Calu3 (cell line): ENCODE measurements around the gene MACROD2. TPM values are rescaled to one million over a fixed set of nuclear protein-coding genes. Genes with fewer than 3 reads are reported as not detected.
"Not testable (repeated sequence)": the region's sequence is repeated elsewhere in the genome, so short reads cannot be mapped to it uniquely, and the experiment has no call there.

Experiments used
- BruUV-seq: library from RNA; stranded (reverse); fragments of 400-500 nt; replicated peaks from 2 replicates; lab custom pipeline; 2021; lab: Mats Ljungman, UMichigan
- CTCF ChIA-PET: fragments of 300-600 bp; sonication (Branson Sonifier 250); formaldehyde crosslinking; loops from one replicate; lab custom pipeline; 2022; ENCODE audit warnings: antibody characterized with exemption; lab: Charles Lee
- DNase-seq: peaks from one replicate; pipeline ENCODE4 v3.0.0; 2022
- H3K27ac Mint-ChIP-seq: one replicate; pipeline ENCODE4 v1.8.0; 2022; ENCODE audit warnings: mixed read lengths; ENCODE audit not compliant: unreplicated experiment
- H3K27me3 Mint-ChIP-seq: one replicate; pipeline ENCODE4 v1.8.0; 2022; ENCODE audit warnings: mixed read lengths; ENCODE audit not compliant: unreplicated experiment
- H3K36me3 Mint-ChIP-seq: one replicate; pipeline ENCODE4 v1.8.0; 2022; ENCODE audit warnings: mild to moderate bottlenecking, moderate library complexity, mixed read lengths; ENCODE audit not compliant: insufficient read depth, unreplicated experiment
- H3K4me1 Mint-ChIP-seq: one replicate; pipeline ENCODE4 v1.8.0; 2022; ENCODE audit warnings: mild to moderate bottlenecking, low read depth, mixed read lengths; ENCODE audit not compliant: unreplicated experiment
- H3K4me3 Mint-ChIP-seq: one replicate; pipeline ENCODE4 v1.8.0; 2022; ENCODE audit warnings: mild to moderate bottlenecking, low read depth, moderate library complexity, mixed read lengths; ENCODE audit not compliant: unreplicated experiment
- H3K9me3 Mint-ChIP-seq: one replicate; pipeline ENCODE4 v1.8.0; 2022; ENCODE audit warnings: low read depth, mixed read lengths; ENCODE audit not compliant: unreplicated experiment
- CTCF ChIP-seq: fragments of 200-600 bp; IDR thresholded peaks from one replicate; pipeline ENCODE4 v1.8.0; 2022; ENCODE audit warnings: antibody characterized with exemption; ENCODE audit not compliant: unreplicated experiment
- intact Hi-C: fragments of 100-400 bp; cut with micrococcal nuclease; formaldehyde crosslinking; loops from one replicate; pipeline ENCODE4 v1.10.0; 2022; ENCODE audit not compliant: unreplicated experiment
- total RNA-seq: library from RNA; stranded (reverse); gene quantifications from 2 replicates; pipeline ENCODE4 v1.2.3, GENCODE V29; 2022

The MACROD2 gene
- total RNA-seq, 1 experiment from 2014 or later = 29.4 TPM

- peaks cover 5% of the 10 kb centered on the region for H3K36me3 Mint-ChIP-seq
- no peaks in the 10 kb centered on the region for H3K9me3 Mint-ChIP-seq
- CTCF ChIA-PET = no interaction called here
- no peak overlapping the region for H3K4me3 Mint-ChIP-seq
- DNase-seq = no peak
- no peaks in the 10 kb centered on the region for H3K27me3 Mint-ChIP-seq
- BruUV-seq = no TSS peak
- H3K4me1 Mint-ChIP-seq = peaks cover 16% of the 10 kb centered on the region
- H3K27ac Mint-ChIP-seq = no peak overlapping the region
- intact Hi-C loops = no loop called here
- no peak for TF ChIP-seq CTCF
Measured at GRCh38 chr20:15138548-15139126, 1143.3 kb downstream of the MACROD2 start.

DNA sequence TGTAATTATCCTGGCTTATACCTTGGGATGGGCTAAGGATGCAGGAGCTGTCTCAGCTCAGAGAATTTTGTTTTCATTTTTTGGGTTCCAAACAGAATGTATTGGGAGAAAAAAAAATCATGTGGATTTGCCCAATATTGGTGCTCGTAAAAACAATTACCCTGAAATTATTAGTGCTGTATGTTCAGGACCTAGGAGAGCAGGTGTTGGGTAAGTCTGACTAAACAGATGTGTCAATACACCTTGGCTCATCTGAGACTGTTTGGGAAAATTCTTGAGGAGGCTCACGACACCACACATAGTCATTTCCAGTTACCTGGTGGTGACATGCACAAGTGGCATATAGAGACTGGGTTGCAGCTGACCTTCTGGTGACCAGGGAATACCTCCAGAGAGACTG lies 1144.2 kb downstream of the MACROD2 start:
- Mint-ChIP-seq H3K27ac (no peak overlapping the region), H3K4me3 (no peak overlapping the region), H3K27me3 (no peaks in the 10 kb centered on the region), H3K36me3 (peaks cover 5% of the 10 kb centered on the region), H3K9me3 (no peaks in the 10 kb centered on the region), H3K4me1 (peaks cover 16% of the 10 kb centered on the region)
- CTCF ChIA-PET = no interaction called here
- no TSS peak for BruUV-seq
- intact Hi-C loops = no loop called here
- no peak for DNase-seq
- no peak for TF ChIP-seq CTCF

- no peaks in the 10 kb centered on the region for H3K27me3 Mint-ChIP-seq
- H3K27ac Mint-ChIP-seq = no peak overlapping the region
- H3K4me3 Mint-ChIP-seq = no peak overlapping the region
- no peak for DNase-seq
- intact Hi-C loops = no loop called here
- no peaks in the 10 kb centered on the region for H3K9me3 Mint-ChIP-seq
- TF ChIP-seq CTCF = no peak
- H3K36me3 Mint-ChIP-seq = peaks cover 5% of the 10 kb centered on the region
- CTCF ChIA-PET = no interaction called here
- H3K4me1 Mint-ChIP-seq = peaks cover 16% of the 10 kb centered on the region
- BruUV-seq = no TSS peak
Measured at GRCh38 chr20:15140286-15140685, 1145.0 kb downstream of the MACROD2 start.

- H3K4me1 Mint-ChIP-seq = peaks cover 16% of the 10 kb centered on the region
- H3K36me3 Mint-ChIP-seq, BruUV-seq, H3K4me3 Mint-ChIP-seq, H3K27ac Mint-ChIP-seq, H3K9me3 Mint-ChIP-seq, intact Hi-C loops, H3K27me3 Mint-ChIP-seq, DNase-seq, CTCF ChIA-PET: not testable (repeated sequence)
Measured at GRCh38 chr20:15140940-15141339, 1145.6 kb downstream of the MACROD2 start.

DNA sequence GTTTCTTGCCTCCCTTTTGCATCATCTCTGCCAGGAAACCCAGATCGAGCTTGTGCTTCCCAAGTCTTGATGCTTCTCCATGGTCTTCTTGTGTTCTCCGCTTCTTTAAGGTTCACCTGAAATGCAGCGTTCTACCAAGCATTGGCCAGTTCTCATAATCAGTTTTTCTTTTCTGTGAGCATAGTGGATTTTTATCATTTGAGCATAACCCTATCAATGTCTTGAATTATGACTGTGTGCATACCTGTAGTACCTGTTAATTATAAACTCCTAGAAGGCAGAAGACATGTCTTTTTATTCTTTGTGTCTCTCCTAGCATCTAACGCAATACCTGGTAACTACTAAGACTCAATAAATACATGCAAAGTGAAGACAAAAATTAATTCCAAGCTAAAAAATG lies 1146.5 kb downstream of the MACROD2 start:
- no peak for DNase-seq
- CTCF ChIA-PET = no interaction called here
- intact Hi-C loops = no loop called here
- Mint-ChIP-seq H3K27ac (peak overlapping the region; percentile 60), H3K4me1 (peaks cover 16% of the 10 kb centered on the region), H3K36me3 (peaks cover 5% of the 10 kb centered on the region), H3K4me3 (no peak overlapping the region), H3K27me3 (no peaks in the 10 kb centered on the region), H3K9me3 (no peaks in the 10 kb centered on the region)
- TF ChIP-seq CTCF = no peak
- BruUV-seq = no TSS peak
